Placental epithelial cell (primary cell): ENCODE data around the gene ZNF652. TPM values are rescaled to one million over a fixed set of nuclear protein-coding genes. Genes with fewer than 3 reads are reported as not detected.

ENCODE experiments used
- small RNA-seq: library from RNA; depleted of rRNA; stranded (forward); fragments of <200 nt; gene quantifications from one replicate; pipeline ENCODE3, GENCODE V24; 2012
- total RNA-seq: library from RNA; depleted of rRNA; stranded (reverse); fragments of >200 nt; gene quantifications from 2 replicates; pipeline ENCODE4 v1.2.3, GENCODE V29; 2012

ZNF652 gene
- total RNA-seq, result 37.7 and 40.0 TPM in 2 replicates

GRCh38 chr17:49361902-49362722, at the start of gene ZNF652:
TSS of gene ZNF652 (minus strand) at chr17:49362250. CDS start at chr17:49317725, 44,525 bp downstream.

Small RNA genes within 50 kb of the gene (small RNA-seq; reads per million reads assigned to genes)
- gene MIR6129, result not detected

Other genes with a start within 250 kb of the ZNF652 start
- not detected in 2 replicates for gene B4GALNT2, start 229.5 kb downstream of the ZNF652 start, total RNA-seq
- not detected in 2 replicates for gene GNGT2, start 151.7 kb downstream of the ZNF652 start, total RNA-seq
- not detected in 2 replicates for gene ABI3, start 151.5 kb downstream of the ZNF652 start, total RNA-seq
- not detected in 2 replicates for gene PHOSPHO1, start 131.5 kb downstream of the ZNF652 start, total RNA-seq
- 48.3 and 153 TPM in 2 replicates for gene PHB1, start 52.6 kb upstream of the ZNF652 start, total RNA-seq
- not detected in 2 replicates for gene NGFR, start 133.0 kb upstream of the ZNF652 start, total RNA-seq
- gene NXPH3, start 213.6 kb upstream of the ZNF652 start, total RNA-seq, result 2.0 and 2.1 TPM in 2 replicates